GM21367 (cell line): ENCODE measurements around the gene USP21.

Source experiments
- ATAC-seq: cut with Tn5 transposase; IDR thresholded peaks from one replicate; pipeline ENCODE4 v1.9.1; 2021; ENCODE audit not compliant: unreplicated experiment

The USP21 gene

GRCh38 chr1:161132410-161133219 is 26.7 kb upstream of the USP21 start, which contains the start of gene DEDD:
Gene DEDD (minus strand): TSS chr1:161132667. CDS start chr1:161124462, 8,205 bp downstream.
- ATAC-seq, result peak; percentile 89

GRCh38 chr1:161133220-161133740 is 26.0 kb upstream of the USP21 start:
- ATAC-seq, result no peak

GRCh38 chr1:161137881-161138280 is 21.4 kb upstream of the USP21 start:
- no peak for ATAC-seq

GRCh38 chr1:161138431-161138830 is 20.9 kb upstream of the USP21 start:
- ATAC-seq, result no peak

GRCh38 chr1:161139766-161140165 is 19.5 kb upstream of the USP21 start:
- ATAC-seq, result no peak

GRCh38 chr1:161140755-161141400 is 18.4 kb upstream of the USP21 start:
- no peak for ATAC-seq

- no peak for ATAC-seq
Measured at GRCh38 chr1:161145832-161146231, 13.5 kb upstream of the USP21 start.

- ATAC-seq, result no peak
Measured at GRCh38 chr1:161153176-161153575, 6.1 kb upstream of the USP21 start.

- no peak for ATAC-seq
Measured at GRCh38 chr1:161153682-161154337, 5.5 kb upstream of the USP21 start, which contains the start of gene UFC1. Gene UFC1 (plus strand): TSS chr1:161153978. CDS start chr1:161153998, 20 bp downstream.

- no peak for ATAC-seq
Measured at GRCh38 chr1:161157867-161158266, 1.4 kb upstream of the USP21 start.

- no peak for ATAC-seq
Measured at GRCh38 chr1:161158316-161159010, 837 bp upstream of the USP21 start.

- ATAC-seq, result no peak
Measured at GRCh38 chr1:161159913-161160243, 578 bp downstream of the USP21 start.

GRCh38 chr1:161160671-161161145 is 1.4 kb downstream of the USP21 start:
- ATAC-seq, result no peak

- no peak for ATAC-seq
Measured at GRCh38 chr1:161161652-161162051, 2.4 kb downstream of the USP21 start.

- ATAC-seq, result no peak
Measured at GRCh38 chr1:161162052-161162451, 2.8 kb downstream of the USP21 start.

GRCh38 chr1:161162806-161163205 is 3.5 kb downstream of the USP21 start:
- ATAC-seq, result no peak

GRCh38 chr1:161163793-161164192 is 4.5 kb downstream of the USP21 start:
- ATAC-seq, result no peak

- no peak for ATAC-seq
Measured at GRCh38 chr1:161164901-161165610, 5.8 kb downstream of the USP21 start.

- ATAC-seq, result peak; percentile 89
Measured at GRCh38 chr1:161165742-161166668, 6.7 kb downstream of the USP21 start, which contains the start of gene PPOX. Gene PPOX (plus strand): TSS chr1:161166426. CDS start chr1:161166848, 422 bp downstream.
